Measurements from ENCODE around the gene HTN3. TPM values are rescaled to one million over a fixed set of nuclear protein-coding genes. Genes with fewer than 3 reads are reported as not detected.
"Not testable (repeated sequence)": the region's sequence is repeated elsewhere in the genome, so short reads cannot be mapped to it uniquely, and the experiment has no call there.

HTN3 gene
- total RNA-seq, 2 donors from 2014 or later, result not detected

DNA sequence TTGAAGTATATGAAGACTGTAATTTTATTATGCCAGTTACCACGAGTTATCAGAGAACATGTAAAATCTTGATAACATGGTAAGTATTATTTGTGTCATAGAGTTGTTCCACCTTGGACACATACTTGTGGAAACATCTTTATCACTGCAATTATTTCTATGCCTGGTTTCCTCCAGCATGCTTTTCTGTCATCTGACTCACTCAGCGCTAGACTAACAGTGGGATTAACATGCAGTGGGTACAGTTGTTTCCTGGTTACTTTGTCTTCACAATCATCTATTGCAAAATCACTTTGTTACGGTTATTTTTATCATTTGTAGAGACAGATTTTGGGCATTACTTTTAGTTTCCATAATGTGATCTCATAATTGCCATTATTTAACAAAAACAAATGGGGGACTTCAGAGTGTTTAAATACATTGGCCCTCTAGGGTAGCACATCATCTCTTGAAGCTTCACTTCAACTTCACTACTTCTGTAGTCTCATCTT, 32.7 kb upstream of the HTN3 start, which contains the start of gene STATH:
Gene STATH, plus strand, starts transcription at position 441 of the 491 bp plus-strand sequence. CDS start 2,472 bp downstream, outside the sequence.
- WGBS, 2 donors, result 57 to 60% methylated on average over 3 of the region's 3 CpGs
- TF ChIP-seq, protein P1, sequence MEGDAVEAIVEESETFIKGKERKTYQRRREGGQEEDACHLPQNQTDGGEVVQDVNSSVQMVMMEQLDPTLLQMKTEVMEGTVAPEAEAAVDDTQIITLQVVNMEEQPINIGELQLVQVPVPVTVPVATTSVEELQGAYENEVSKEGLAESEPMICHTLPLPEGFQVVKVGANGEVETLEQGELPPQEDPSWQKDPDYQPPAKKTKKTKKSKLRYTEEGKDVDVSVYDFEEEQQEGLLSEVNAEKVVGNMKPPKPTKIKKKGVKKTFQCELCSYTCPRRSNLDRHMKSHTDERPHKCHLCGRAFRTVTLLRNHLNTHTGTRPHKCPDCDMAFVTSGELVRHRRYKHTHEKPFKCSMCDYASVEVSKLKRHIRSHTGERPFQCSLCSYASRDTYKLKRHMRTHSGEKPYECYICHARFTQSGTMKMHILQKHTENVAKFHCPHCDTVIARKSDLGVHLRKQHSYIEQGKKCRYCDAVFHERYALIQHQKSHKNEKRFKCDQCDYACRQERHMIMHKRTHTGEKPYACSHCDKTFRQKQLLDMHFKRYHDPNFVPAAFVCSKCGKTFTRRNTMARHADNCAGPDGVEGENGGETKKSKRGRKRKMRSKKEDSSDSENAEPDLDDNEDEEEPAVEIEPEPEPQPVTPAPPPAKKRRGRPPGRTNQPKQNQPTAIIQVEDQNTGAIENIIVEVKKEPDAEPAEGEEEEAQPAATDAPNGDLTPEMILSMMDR (IDR thresholded peaks at IDR 0.05), result no peak
- no peak for TF ChIP-seq POLR2A (IDR thresholded peaks at IDR 0.05)

DNA sequence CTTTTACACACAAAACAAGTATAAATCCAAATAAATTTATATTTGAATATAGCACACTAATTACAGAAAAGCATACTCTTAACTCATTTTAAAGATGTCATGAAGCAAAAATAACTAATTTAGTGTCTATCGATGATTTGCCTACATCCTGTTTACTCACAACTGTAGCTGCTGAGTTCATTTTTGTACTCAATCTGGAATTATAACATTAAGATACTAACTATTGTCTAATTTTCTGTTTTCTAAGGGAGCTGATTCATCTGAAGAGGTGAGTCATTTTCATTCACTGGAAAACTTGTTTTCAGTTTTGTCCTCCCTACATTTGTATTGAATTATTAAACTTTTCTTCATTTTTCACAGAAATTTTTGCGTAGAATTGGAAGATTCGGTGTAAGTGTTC, 28.8 kb upstream of the HTN3 start:
- Histone ChIP-seq H3K9me3 (no peaks in the 10 kb centered on the region), H3K4me3 (no peak overlapping the region), H3K36me3 (replicated peaks in 1 of 2; ENCODE audit: insufficient read depth in 1 of 2, low read depth in 2 of 2) (no peaks in the 10 kb centered on the region), H3K27ac (no peak overlapping the region), H3K27me3 (no peaks in the 10 kb centered on the region), H3K4me1 (no peaks in the 10 kb centered on the region)
- 86 to 90% methylated on average over 3 of the region's 3 CpGs for WGBS, 2 donors
- intact Hi-C loops (cut with DNase I), result no loop called here
- no peak for ATAC-seq
- TF ChIP-seq, protein P1 (IDR thresholded peaks at IDR 0.05), result no peak
- no peak for TF ChIP-seq POLR2A (IDR thresholded peaks at IDR 0.05)
- DNase-seq, result no peak

More for the DNA sequence above, 32.7 kb upstream of the HTN3 start, which contains the start of gene STATH:
- no peaks in the 10 kb centered on the region for H3K36me3 ChIP-seq (replicated peaks in 1 of 2; ENCODE audit: insufficient read depth in 1 of 2, low read depth in 2 of 2)
- no peaks in the 10 kb centered on the region for H3K4me1 ChIP-seq
- no peak for DNase-seq
- H3K4me3 ChIP-seq, result no peak within 1 kb of the TSS
- H3K9me3 ChIP-seq, result no peaks in the 10 kb centered on the region
- H3K27me3 ChIP-seq, result no peaks in the 10 kb centered on the region
- intact Hi-C loops (cut with DNase I), result no loop called here
- H3K27ac ChIP-seq, result no peak within 1 kb of the TSS
- ATAC-seq, result no peak

DNA sequence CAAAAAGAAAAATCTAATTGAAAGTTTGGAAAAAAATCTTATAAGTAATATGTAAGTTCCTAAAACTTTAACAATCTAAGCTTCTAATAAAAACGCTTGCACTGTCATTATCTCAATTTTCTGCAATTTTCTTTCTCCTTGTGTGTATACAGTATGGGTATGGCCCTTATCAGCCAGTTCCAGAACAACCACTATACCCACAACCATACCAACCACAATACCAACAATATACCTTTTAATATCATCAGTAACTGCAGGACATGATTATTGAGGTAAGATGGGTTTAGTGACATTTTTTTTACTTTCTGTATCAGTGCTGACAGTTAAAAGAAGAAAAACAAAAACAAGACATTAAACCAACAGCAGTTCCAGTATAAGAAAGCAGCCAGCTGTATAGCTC, 27.5 kb upstream of the HTN3 start:
- H3K27me3 ChIP-seq, result no peaks in the 10 kb centered on the region
- H3K4me1 ChIP-seq, result no peaks in the 10 kb centered on the region
- intact Hi-C loops (cut with DNase I), result no loop called here
- TF ChIP-seq, protein P1 (IDR thresholded peaks at IDR 0.05), result no peak
- no peak for TF ChIP-seq POLR2A (IDR thresholded peaks at IDR 0.05)
- no peaks in the 10 kb centered on the region for H3K36me3 ChIP-seq (replicated peaks in 1 of 2; ENCODE audit: insufficient read depth in 1 of 2, low read depth in 2 of 2)
- WGBS, 2 donors, result 54 to 63% methylated on average over 1 of the region's 1 CpG
- no peak for DNase-seq
- no peak overlapping the region for H3K4me3 ChIP-seq
- ATAC-seq, result no peak
- H3K9me3 ChIP-seq, result no peaks in the 10 kb centered on the region
- no peak overlapping the region for H3K27ac ChIP-seq

DNA sequence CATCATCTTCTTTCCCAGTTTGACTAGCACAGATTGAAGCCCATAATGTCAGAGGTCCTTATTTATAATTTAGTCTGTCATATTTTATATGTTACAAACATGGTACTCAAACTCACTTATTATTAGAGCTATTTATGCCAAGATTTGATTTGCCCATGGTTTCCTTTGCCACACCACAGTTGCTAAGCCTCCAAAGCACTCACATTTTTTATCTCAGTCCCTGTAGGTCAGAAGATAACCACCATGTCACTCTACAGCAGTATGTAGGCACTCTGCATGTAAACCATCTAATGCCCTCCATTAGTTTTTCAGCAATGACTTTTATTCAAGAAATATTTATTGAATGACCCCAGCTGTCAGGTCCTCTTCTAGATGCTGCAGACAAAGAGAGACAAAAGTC, 25.8 kb upstream of the HTN3 start:
- Histone ChIP-seq H3K27me3 (no peaks in the 10 kb centered on the region), H3K9me3 (no peaks in the 10 kb centered on the region), H3K27ac (no peak overlapping the region), H3K4me1 (no peaks in the 10 kb centered on the region), H3K4me3 (no peak overlapping the region), H3K36me3 (replicated peaks in 1 of 2; ENCODE audit: insufficient read depth in 1 of 2, low read depth in 2 of 2) (no peaks in the 10 kb centered on the region)
- ATAC-seq, result no peak
- intact Hi-C loops (cut with DNase I), result no loop called here
- TF ChIP-seq, protein P1 (IDR thresholded peaks at IDR 0.05), result no peak
- no peak for TF ChIP-seq POLR2A (IDR thresholded peaks at IDR 0.05)
- no peak for DNase-seq

DNA sequence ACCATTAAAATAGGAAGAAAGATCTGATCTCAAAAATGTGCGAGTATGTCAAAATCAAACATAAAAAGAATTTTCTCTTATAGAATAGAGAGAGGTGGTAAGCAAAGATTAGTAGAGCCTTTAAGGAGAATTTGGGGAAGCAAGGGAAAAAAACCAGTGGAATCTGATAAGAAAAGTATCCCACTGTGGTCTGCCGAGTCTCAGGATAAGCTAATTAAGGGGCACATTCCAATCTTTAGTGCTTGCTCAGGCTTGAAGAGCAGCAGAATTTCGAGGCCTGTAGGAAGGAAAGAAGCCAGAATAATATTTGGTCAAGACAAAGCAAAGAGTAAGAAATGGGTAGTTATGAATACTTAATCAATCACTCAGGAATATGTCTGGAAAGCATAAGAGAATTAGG, 19.5 kb upstream of the HTN3 start:
- intact Hi-C loops (cut with DNase I), result no loop called here
- H3K27ac ChIP-seq, result no peak overlapping the region
- no peaks in the 10 kb centered on the region for H3K4me1 ChIP-seq
- no peak for ATAC-seq
- H3K4me3 ChIP-seq, result no peak overlapping the region
- no peaks in the 10 kb centered on the region for H3K9me3 ChIP-seq
- 36 to 57% methylated on average over 3 of the region's 3 CpGs for WGBS, 2 donors
- DNase-seq, result no peak
- no peak for TF ChIP-seq POLR2A (IDR thresholded peaks at IDR 0.05)
- TF ChIP-seq, protein P1 (IDR thresholded peaks at IDR 0.05), result no peak
- H3K36me3 ChIP-seq (replicated peaks in 1 of 2; ENCODE audit: insufficient read depth in 1 of 2, low read depth in 2 of 2), result no peaks in the 10 kb centered on the region
- no peaks in the 10 kb centered on the region for H3K27me3 ChIP-seq

DNA sequence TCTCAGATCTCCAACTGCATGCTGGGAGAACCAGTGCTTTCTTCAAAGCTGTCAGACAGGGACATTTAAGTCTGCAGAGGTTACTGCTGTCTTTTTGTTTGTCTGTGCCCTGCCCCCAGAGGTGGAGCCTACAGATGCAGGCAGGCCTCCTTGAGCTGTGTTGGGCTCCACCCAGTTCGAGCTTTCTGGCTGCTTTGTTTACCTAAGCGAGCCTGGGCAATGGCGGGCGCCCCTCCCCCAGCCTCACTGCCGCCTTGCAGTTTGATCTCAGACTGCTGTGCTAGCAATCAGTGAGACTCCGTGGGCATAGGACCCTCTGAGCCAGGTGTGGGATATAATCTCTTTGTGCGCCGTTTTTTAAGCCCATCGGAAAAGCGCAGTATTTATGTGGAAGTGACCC, 9.3 kb upstream of the HTN3 start:
- H3K27me3 ChIP-seq; ATAC-seq; H3K4me3 ChIP-seq; H3K4me1 ChIP-seq; DNase-seq; H3K9me3 ChIP-seq; H3K27ac ChIP-seq; H3K36me3 ChIP-seq (replicated peaks in 1 of 2; ENCODE audit: insufficient read depth in 1 of 2, low read depth in 2 of 2); intact Hi-C loops (cut with DNase I): not testable (repeated sequence)
- 75 to 80% methylated on average over 8 to 10 of the region's 10 CpGs for WGBS, 2 donors

Measured in body of pancreas (tissue), 4 donors.